H1 (cell line): ENCODE results near the gene MYO7B. TPM values are rescaled to one million over a fixed set of nuclear protein-coding genes. Genes with fewer than 3 reads are reported as not detected.

Experiments used
- CTCF ChIA-PET: fragments of 300-600 bp; sonication (Branson Sonifier 250); formaldehyde crosslinking; loops from one replicate; lab custom pipeline; 2021; ENCODE audit not compliant: partially characterized antibody; lab: Charles Lee
- POLR2A ChIA-PET: fragments of 300-600 bp; sonication (Branson Sonifier 250); formaldehyde crosslinking; loops from one replicate; lab custom pipeline; 2021; ENCODE audit warnings: inconsistent platforms; ENCODE audit not compliant: partially characterized antibody; lab: Charles Lee
- DNase-seq, 2 experiments: peaks; one replicate each; pipeline versions ENCODE4 v3.0.0 to v3.0.0-alpha.2; 2010 to 2022; ENCODE audit warnings: low spot score in 2 of 2, low read depth in 1 of 2, mixed read lengths in 1 of 2
- FAIRE-seq: peaks from 2 replicates; lab custom pipeline; 2011; peaks lifted over from hg19 to GRCh38; lab: Jason Lieb, UNC
- H2AFZ ChIP-seq: 2 replicates; pipeline ENCODE4 v1.8.1; 2012; ENCODE audit warnings: low read length, inconsistent platforms
- H2AK5ac ChIP-seq: 2 replicates; pipeline ENCODE4 v1.6.1; 2013; ENCODE audit warnings: low read depth, low read length
- H2BK120ac ChIP-seq: replicated peaks from 2 replicates; pipeline ENCODE3; 2013; ENCODE audit warnings: low read depth, low read length, inconsistent platforms
- H2BK12ac ChIP-seq: 2 replicates; pipeline ENCODE4 v1.6.1; 2013; ENCODE audit warnings: low read depth, low read length
- H2BK15ac ChIP-seq: 2 replicates; pipeline ENCODE4 v1.6.1; 2013; ENCODE audit warnings: low read length
- H2BK20ac ChIP-seq: 2 replicates; pipeline ENCODE4 v1.6.1; 2013; ENCODE audit warnings: low read length
- H2BK5ac ChIP-seq: 2 replicates; pipeline ENCODE4 v1.6.1; 2013; ENCODE audit warnings: low read depth, low read length
- H3K14ac ChIP-seq: 2 replicates; pipeline ENCODE4 v1.6.1; 2013; ENCODE audit warnings: inconsistent platforms; ENCODE audit not compliant: insufficient read length
- H3K18ac ChIP-seq: 2 replicates; pipeline ENCODE4 v1.6.1; 2013; ENCODE audit warnings: low read length; ENCODE audit errors: extremely low read depth
- H3K23ac ChIP-seq: 2 replicates; pipeline ENCODE4 v1.6.1; 2013; ENCODE audit warnings: inconsistent platforms; ENCODE audit not compliant: insufficient read length
- H3K23me2 ChIP-seq: 2 replicates; pipeline ENCODE4 v1.6.1; 2013; ENCODE audit warnings: low read depth, low read length
- H3K27ac ChIP-seq: 2 replicates; pipeline ENCODE4 v1.6.1; 2011; ENCODE audit warnings: low read depth, low read length, inconsistent platforms
- H3K27me3 ChIP-seq, 4 experiments: replicated peaks in 1 of 4; 1 replicate in 1 of 4; 2 replicates in 3 of 4; pipeline versions ENCODE4 v1.6.1 to v1.8.1; 2011 to 2013; ENCODE audit warnings: low read length in 3 of 4, mild to moderate bottlenecking in 3 of 4, inconsistent platforms in 2 of 4, mixed read lengths in 2 of 4, moderate library complexity in 1 of 4; ENCODE audit not compliant: control insufficient read depth in 3 of 4, insufficient read depth in 3 of 4; ENCODE audit errors: extremely low read depth in 1 of 4
- H3K36me3 ChIP-seq, 4 experiments: 2 replicates each; pipeline versions ENCODE4 v1.6.1 to v1.8.1; 2011 to 2013; ENCODE audit warnings: mild to moderate bottlenecking in 4 of 4, low read length in 3 of 4, moderate library complexity in 2 of 4, control low read depth in 1 of 4, inconsistent platforms in 1 of 4; ENCODE audit not compliant: insufficient read depth in 4 of 4, control insufficient read depth in 2 of 4
- H3K4ac ChIP-seq: replicated peaks from 2 replicates; pipeline ENCODE3; 2013; ENCODE audit warnings: low read length, low read depth, mixed read lengths, inconsistent platforms; ENCODE audit not compliant: insufficient read length
- H3K4me1 ChIP-seq, 4 experiments: replicated peaks in 1 of 4; 1 replicate in 1 of 4; 2 replicates in 3 of 4; pipeline versions ENCODE4 v1.6.1 to v1.8.1; 2011 to 2013; ENCODE audit warnings: low read length in 3 of 4, inconsistent platforms in 2 of 4, mixed read lengths in 1 of 4; ENCODE audit not compliant: insufficient read depth in 4 of 4, control insufficient read depth in 3 of 4
- H3K4me2 ChIP-seq, 2 experiments: 2 replicates each; pipeline versions ENCODE4 v1.6.1 to v1.8.1; 2011 to 2013; ENCODE audit warnings: low read depth in 2 of 2, low read length in 2 of 2, control low read depth in 1 of 2, inconsistent platforms in 1 of 2, mild to moderate bottlenecking in 1 of 2; ENCODE audit not compliant: insufficient read depth in 1 of 2
- H3K4me3 ChIP-seq, 4 experiments: fragments of 200-600, 300-600 bp in 1 of 4; sonication (generic), shearing (Covaris generic), sonication (Bioruptor Twin) in 1 of 4; 2 replicates each; pipeline versions ENCODE4 v1.5.1 to v1.8.1; 2011 to 2016; ENCODE audit warnings: low read length in 4 of 4, low read depth in 3 of 4, control low read depth in 2 of 4, inconsistent platforms in 2 of 4, mild to moderate bottlenecking in 2 of 4, mixed read lengths in 1 of 4, moderate library complexity in 1 of 4; ENCODE audit not compliant: insufficient read depth in 2 of 4; ENCODE audit errors: extremely low read depth in 1 of 4
- H3K56ac ChIP-seq: replicated peaks from 2 replicates; pipeline ENCODE3; 2013; ENCODE audit warnings: low read depth, mild to moderate bottlenecking, mixed read lengths, low read length, inconsistent platforms; ENCODE audit not compliant: insufficient read length
- H3K79me1 ChIP-seq: 2 replicates; pipeline ENCODE4 v1.6.1; 2013; ENCODE audit warnings: low read depth, low read length, control low read depth
- H3K79me2 ChIP-seq, 2 experiments: 2 replicates each; pipeline versions ENCODE4 v1.6.1 to v1.8.1; 2012 to 2013; ENCODE audit warnings: low read length in 2 of 2, mild to moderate bottlenecking in 2 of 2, inconsistent platforms in 1 of 2; ENCODE audit not compliant: insufficient read depth in 2 of 2, control insufficient read depth in 1 of 2
- H3K9ac ChIP-seq, 4 experiments: replicated peaks in 1 of 4; 1 replicate in 1 of 4; 2 replicates in 3 of 4; pipeline versions ENCODE4 v1.6.1 to v1.8.1; 2011 to 2013; ENCODE audit warnings: low read depth in 3 of 4, low read length in 3 of 4, control low read depth in 2 of 4, mild to moderate bottlenecking in 2 of 4, moderate library complexity in 2 of 4, inconsistent platforms in 1 of 4; ENCODE audit errors: extremely low read depth in 1 of 4
- H3K9me3 ChIP-seq, 2 experiments: 2 replicates each; pipeline versions ENCODE4 v1.6.1 to v1.8.1; 2012 to 2013; ENCODE audit warnings: mild to moderate bottlenecking in 2 of 2, moderate library complexity in 2 of 2, control low read depth in 1 of 2, inconsistent platforms in 1 of 2, low read depth in 1 of 2, low read length in 1 of 2, mixed read lengths in 1 of 2; ENCODE audit not compliant: insufficient read depth in 2 of 2
- H4K20me1 ChIP-seq, 2 experiments: replicated peaks in 1 of 2; 2 replicates each; pipeline versions ENCODE3 to v1.8.1; 2011 to 2013; ENCODE audit warnings: inconsistent platforms in 2 of 2, low read length in 2 of 2, mild to moderate bottlenecking in 1 of 2; ENCODE audit not compliant: insufficient read depth in 2 of 2, control insufficient read depth in 1 of 2
- H4K5ac ChIP-seq: 2 replicates; pipeline ENCODE4 v1.6.1; 2013; ENCODE audit warnings: low read length, low read depth, mixed read lengths, inconsistent platforms; ENCODE audit not compliant: insufficient read length
- H4K8ac ChIP-seq: 2 replicates; pipeline ENCODE4 v1.8.0; 2013; ENCODE audit warnings: mild to moderate bottlenecking, moderate library complexity, low read length, inconsistent platforms; ENCODE audit not compliant: insufficient read depth; ENCODE audit errors: extremely low read depth
- H4K91ac ChIP-seq: replicated peaks from 2 replicates; pipeline ENCODE3; 2013; ENCODE audit warnings: low read length, mixed read lengths, inconsistent platforms; ENCODE audit not compliant: insufficient read length
- CHD1 ChIP-seq: IDR thresholded peaks from 2 replicates; pipeline ENCODE4 v1.6.1; 2012; ENCODE audit warnings: low read depth, low read length, improper control_type of control experiment
- EZH2 ChIP-seq: fragments of 200-600 bp; sonication (generic); IDR thresholded peaks from 2 replicates; pipeline ENCODE4 v1.7.1; 2012; ENCODE audit warnings: low read depth, mild to moderate bottlenecking, moderate library complexity, low read length, inconsistent platforms; ENCODE audit not compliant: severe bottlenecking
- FOSL1 ChIP-seq: IDR thresholded peaks from 2 replicates; pipeline ENCODE4 v1.6.1; 2011; ENCODE audit warnings: mild to moderate bottlenecking, low read depth, low read length, moderate library complexity; ENCODE audit not compliant: insufficient read depth
- PHF8 ChIP-seq: fragments of 200-600 bp; sonication (generic); conservative IDR thresholded peaks from 2 replicates; pipeline ENCODE4 v1.7.1; 2012; ENCODE audit warnings: low read depth, mild to moderate bottlenecking, inconsistent platforms, low read length, moderate library complexity
- SP1 ChIP-seq: IDR thresholded peaks from 2 replicates; pipeline ENCODE4 v1.6.1; 2011; ENCODE audit warnings: low read depth, low read length
- SP2 ChIP-seq: IDR thresholded peaks from 2 replicates; pipeline ENCODE4 v1.6.1; 2012; ENCODE audit warnings: mild to moderate bottlenecking, low read length, inconsistent platforms
- TBP ChIP-seq: IDR thresholded peaks from 2 replicates; pipeline ENCODE4 v1.6.1; 2011; ENCODE audit warnings: low read depth, low read length, improper control_type of control experiment
- ZNF274 ChIP-seq: IDR thresholded peaks from 2 replicates; pipeline ENCODE4 v1.7.0; 2012; ENCODE audit warnings: low read length, borderline replicate concordance; ENCODE audit errors: extremely low read depth
- WGBS, 2 experiments: shearing (Covaris generic) in 1 of 2; methylation state at CpG; one replicate each; pipeline versions ENCODE4 v1.1.6 to v1.1.7; 2013 to 2015; ENCODE audit warnings: low lambda C conversion rate in 2 of 2, mixed read lengths in 2 of 2, inconsistent platforms in 1 of 2, low coverage in 1 of 2, missing lambda C conversion rate in 1 of 2; ENCODE audit not compliant: insufficient replicate concordance in 2 of 2, insufficient coverage in 1 of 2, insufficient read length in 1 of 2; ENCODE audit errors: extremely low coverage in 1 of 2, missing lambda C conversion rate in 1 of 2; 5-methylcytosine and 5-hydroxymethylcytosine counted together
- polyA plus RNA-seq, 7 experiments: library from polyadenylated mRNA; depleted of rRNA in 3 of 7; stranded (reverse) in 5 of 7; unstranded in 2 of 7; fragments of >200 nt in 5 of 7; fragments of 200-250 nt in 2 of 7; gene quantifications; 1 replicate in 5 of 7; 2 replicates in 1 of 7; 4 replicates in 1 of 7; pipeline versions ENCODE4 v1.2.1 to v1.2.3, GENCODE V29; 2011 to 2013; ENCODE audit warnings: missing spikeins in 2 of 7, mixed read lengths in 2 of 7
- total RNA-seq: library from RNA; stranded (reverse); fragmentation: NEBNext Ultra II Directional; extraction: Animal tissue kit (Norgen Biotek cat#: 25700); gene quantifications from 2 replicates; pipeline ENCODE4 v1.2.1, GENCODE V29; 2021
- TF ChIP-seq, protein P1 (sequence below): IDR thresholded peaks from 2 replicates; pipeline ENCODE4 v1.6.1; 2012; ENCODE audit warnings: inconsistent platforms
- TF ChIP-seq, protein P2 (sequence below): IDR thresholded peaks from 2 replicates; pipeline ENCODE4 v1.6.1; 2012; ENCODE audit warnings: inconsistent platforms

MYO7B gene
- total and polyA plus RNA-seq, 2 of the 8 experiments (the other 6 are each of a cell fraction or from before 2014, with no cell fraction given), result not detected

DNA sequence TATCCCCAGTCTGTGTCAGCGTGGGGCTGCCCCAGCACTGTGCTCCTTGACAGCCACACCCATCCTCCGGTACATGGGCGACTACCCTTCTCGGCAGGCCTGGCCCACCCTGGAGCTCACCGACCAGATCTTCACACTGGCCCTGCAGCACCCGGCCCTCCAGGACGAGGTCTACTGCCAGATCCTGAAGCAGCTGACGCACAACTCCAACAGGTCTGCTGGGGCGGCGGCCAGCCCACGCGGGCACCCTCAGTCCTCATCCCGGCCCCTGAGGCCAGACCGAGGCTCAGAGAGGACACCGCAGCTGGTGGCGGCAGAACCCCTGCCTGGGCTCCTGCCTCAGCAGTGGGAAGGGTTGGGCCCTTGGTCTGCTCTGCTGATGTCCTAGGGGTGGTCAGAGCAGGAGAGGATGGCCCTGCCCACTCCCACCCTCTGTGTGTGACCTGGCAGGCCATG, 96.1 kb downstream of the MYO7B start:
- H3K36me3 ChIP-seq, result no peaks in the 10 kb centered on the region
- H3K9me3 ChIP-seq, result no peaks in the 10 kb centered on the region
- no peak for DNase-seq
- no peaks in the 10 kb centered on the region for H3K27me3 ChIP-seq
- no peak overlapping the region for H2BK15ac ChIP-seq
- H3K4me3 ChIP-seq, result no peak overlapping the region
- H4K20me1 ChIP-seq, result no peaks in the 10 kb centered on the region
- H4K8ac ChIP-seq, result no peak overlapping the region
- no peak overlapping the region for H3K9ac ChIP-seq
- no peak overlapping the region for H3K4me2 ChIP-seq
- H2BK120ac ChIP-seq, result no peak overlapping the region
- no peaks in the 10 kb centered on the region for H3K4me1 ChIP-seq
- H3K18ac ChIP-seq, result no peak overlapping the region
- H4K91ac ChIP-seq, result no peak overlapping the region
- FAIRE-seq, result no peak
- H2AFZ ChIP-seq, result no peak overlapping the region
- no peaks in the 10 kb centered on the region for H3K23me2 ChIP-seq
- H3K27ac ChIP-seq, result no peak overlapping the region
- H3K14ac ChIP-seq, result no peak overlapping the region
- no peak overlapping the region for H2BK5ac ChIP-seq
- H3K56ac ChIP-seq, result no peak overlapping the region
- no peak overlapping the region for H2BK12ac ChIP-seq
- no peaks in the 10 kb centered on the region for H3K79me2 ChIP-seq
- TF ChIP-seq PHF8 (no peak), CHD1 (no peak), FOSL1 (no peak), EZH2 (no peak), SP2 (no peak), SP1 (no peak), ZNF274 (no peak), TBP (no peak)
- TF ChIP-seq, protein P1, sequence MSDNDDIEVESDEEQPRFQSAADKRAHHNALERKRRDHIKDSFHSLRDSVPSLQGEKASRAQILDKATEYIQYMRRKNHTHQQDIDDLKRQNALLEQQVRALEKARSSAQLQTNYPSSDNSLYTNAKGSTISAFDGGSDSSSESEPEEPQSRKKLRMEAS, result no peak
- TF ChIP-seq, protein P2, sequence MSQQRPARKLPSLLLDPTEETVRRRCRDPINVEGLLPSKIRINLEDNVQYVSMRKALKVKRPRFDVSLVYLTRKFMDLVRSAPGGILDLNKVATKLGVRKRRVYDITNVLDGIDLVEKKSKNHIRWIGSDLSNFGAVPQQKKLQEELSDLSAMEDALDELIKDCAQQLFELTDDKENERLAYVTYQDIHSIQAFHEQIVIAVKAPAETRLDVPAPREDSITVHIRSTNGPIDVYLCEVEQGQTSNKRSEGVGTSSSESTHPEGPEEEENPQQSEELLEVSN, result no peak
- TF ChIP-seq, all 59 proteins: peak for 0
- ChIA-PET CTCF (interaction anchor here (0.6 to 3.2 kb wide), 4 partner anchors 9 to 251 kb away, joined by 3 to 15 read pairs (median 8); no protein-coding TSS in a partner anchor), POLR2A (interaction anchor here (0.5 to 0.9 kb wide), 2 partner anchors 9 to 237 kb away, joined by 3 read pairs; no protein-coding TSS in a partner anchor)
- H3K23ac ChIP-seq, result no peak overlapping the region
- WGBS, 2 experiments, result 90% methylated on average over 10 of the region's 16 CpGs; no CpG with 5 or more reads in 1 of the 2 experiments
- H2AK5ac ChIP-seq, result no peak overlapping the region
- H3K79me1 ChIP-seq, result no peaks in the 10 kb centered on the region
- no peak overlapping the region for H3K4ac ChIP-seq
- no peak overlapping the region for H2BK20ac ChIP-seq
- H4K5ac ChIP-seq, result no peak overlapping the region
